ENCODE results near the gene DIP2C.
"Not testable (repeated sequence)": the region's sequence is repeated elsewhere in the genome, so short reads cannot be mapped to it uniquely, and the experiment has no call there.

Gene DIP2C

DNA sequence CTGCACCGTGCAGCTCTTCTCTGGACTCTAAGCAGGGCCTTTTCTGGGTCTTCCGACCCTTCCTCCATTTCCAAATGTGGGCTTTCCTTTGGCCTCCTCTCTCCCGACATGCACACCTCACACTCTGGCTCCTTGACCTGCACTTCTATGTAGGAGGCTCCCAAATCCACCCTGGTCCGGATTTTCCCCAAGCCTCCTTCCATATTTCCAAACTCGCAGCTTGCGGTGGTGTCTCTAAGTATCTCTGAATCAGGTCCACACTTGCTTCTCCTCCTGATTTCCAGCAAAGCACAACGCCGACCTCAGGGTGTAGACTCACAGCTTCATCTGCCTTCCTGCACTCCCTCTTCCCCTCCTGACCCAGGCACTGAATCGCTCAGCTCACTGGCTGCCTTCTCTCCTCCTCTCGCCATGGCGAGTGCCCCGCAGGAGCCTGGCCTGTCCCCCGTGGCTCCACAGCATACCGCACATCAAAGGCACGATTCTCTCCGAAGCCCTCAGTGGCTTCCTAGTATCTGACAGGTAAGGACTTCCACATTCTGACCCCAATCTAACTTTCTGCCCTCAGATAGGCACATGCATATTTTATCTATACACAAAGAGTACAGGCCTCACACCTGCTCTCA, 27.8 kb downstream of the DIP2C start:
- Histone ChIP-seq H3K4me3 (no peak overlapping the region), H3K27me3 (no peaks in the 10 kb centered on the region), H3K27ac (peak overlapping the region in 1 of 2 donors; percentile 60), H3K36me3 (no peaks in the 10 kb centered on the region), H3K9me3 (no peaks in the 10 kb centered on the region), H3K4me1 (peaks cover 0 to 70% (median 27%) of the 10 kb centered on the region in 4 donors)
- TF ChIP-seq, protein P1, sequence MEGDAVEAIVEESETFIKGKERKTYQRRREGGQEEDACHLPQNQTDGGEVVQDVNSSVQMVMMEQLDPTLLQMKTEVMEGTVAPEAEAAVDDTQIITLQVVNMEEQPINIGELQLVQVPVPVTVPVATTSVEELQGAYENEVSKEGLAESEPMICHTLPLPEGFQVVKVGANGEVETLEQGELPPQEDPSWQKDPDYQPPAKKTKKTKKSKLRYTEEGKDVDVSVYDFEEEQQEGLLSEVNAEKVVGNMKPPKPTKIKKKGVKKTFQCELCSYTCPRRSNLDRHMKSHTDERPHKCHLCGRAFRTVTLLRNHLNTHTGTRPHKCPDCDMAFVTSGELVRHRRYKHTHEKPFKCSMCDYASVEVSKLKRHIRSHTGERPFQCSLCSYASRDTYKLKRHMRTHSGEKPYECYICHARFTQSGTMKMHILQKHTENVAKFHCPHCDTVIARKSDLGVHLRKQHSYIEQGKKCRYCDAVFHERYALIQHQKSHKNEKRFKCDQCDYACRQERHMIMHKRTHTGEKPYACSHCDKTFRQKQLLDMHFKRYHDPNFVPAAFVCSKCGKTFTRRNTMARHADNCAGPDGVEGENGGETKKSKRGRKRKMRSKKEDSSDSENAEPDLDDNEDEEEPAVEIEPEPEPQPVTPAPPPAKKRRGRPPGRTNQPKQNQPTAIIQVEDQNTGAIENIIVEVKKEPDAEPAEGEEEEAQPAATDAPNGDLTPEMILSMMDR (IDR thresholded peaks at IDR 0.05) = no peak
- intact Hi-C loops (cut with DNase I; ENCODE audit: low total_unique reads) = no loop called here
- DNase-seq = no peak

DNA sequence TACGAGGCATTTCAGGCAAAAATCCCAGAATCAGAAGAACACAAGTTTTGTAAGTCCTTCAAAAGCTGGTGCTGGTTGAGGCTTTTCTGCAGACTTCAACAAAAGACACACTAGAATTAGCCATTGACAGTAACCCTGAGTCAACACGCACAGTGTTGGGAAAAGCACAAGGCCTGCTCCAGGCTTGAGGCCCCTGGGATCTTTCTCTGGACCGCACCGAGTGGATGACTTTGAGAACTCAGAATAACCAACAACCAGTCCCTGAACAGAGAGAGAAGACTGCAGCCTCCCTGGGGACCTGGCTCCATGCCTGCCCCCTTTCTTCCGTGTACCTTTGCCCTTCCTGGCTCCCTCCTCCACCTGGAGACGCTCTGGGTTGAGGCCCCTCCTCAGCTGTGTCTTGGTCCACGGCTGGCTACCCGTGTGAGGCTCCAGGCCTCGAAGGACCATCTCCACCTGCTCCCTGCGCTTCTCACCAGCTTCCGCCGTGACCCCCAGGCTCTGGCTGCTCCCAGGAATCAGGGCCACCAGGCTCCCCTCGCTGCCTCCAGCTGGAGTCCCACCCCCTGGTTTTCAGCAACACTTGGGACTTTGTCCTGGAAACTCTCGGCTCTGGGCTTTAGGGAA, 28.4 kb downstream of the DIP2C start:
- intact Hi-C loops (cut with DNase I; ENCODE audit: low total_unique reads) = no loop called here
- Histone ChIP-seq H3K4me3 (no peak overlapping the region), H3K4me1 (peaks cover 0 to 64% (median 25%) of the 10 kb centered on the region in 4 donors), H3K36me3 (no peaks in the 10 kb centered on the region), H3K27ac (peak overlapping the region; percentile 53 to 60), H3K9me3 (no peaks in the 10 kb centered on the region), H3K27me3 (no peaks in the 10 kb centered on the region)
- TF ChIP-seq, protein P1 (IDR thresholded peaks at IDR 0.05) = no peak
- DNase-seq = peak in 1 of 2 donors; percentile 71

DNA sequence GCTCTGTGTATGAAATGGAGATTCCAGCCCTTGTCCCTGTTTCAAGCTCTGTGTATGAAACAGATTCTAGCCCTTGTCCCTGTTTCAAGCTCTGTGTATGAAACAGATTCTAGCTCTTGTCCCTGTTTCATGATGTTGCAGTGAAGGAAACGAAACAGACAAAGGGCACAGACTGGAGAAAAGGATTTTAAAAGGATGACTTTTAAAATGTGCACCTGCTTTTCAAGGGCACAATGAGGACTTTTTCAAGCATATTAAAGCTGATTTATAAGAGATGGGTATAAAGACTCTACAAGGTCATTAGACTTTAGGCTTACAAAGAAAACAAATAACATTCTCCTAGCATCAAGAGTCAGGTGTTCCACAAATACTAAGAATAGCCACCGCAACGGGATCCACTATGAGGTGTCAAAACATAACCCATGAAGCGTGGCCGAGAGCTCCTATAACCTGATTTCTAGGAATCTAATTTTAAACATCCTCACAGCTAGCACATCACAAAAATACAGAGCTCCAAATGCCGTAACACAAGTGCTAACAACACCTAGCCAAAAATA, 29.0 kb downstream of the DIP2C start:
- Histone ChIP-seq H3K4me1 (peaks cover 0 to 63% (median 22%) of the 10 kb centered on the region in 4 donors), H3K9me3 (no peaks in the 10 kb centered on the region), H3K27me3 (no peaks in the 10 kb centered on the region), H3K4me3 (no peak overlapping the region), H3K36me3 (no peaks in the 10 kb centered on the region), H3K27ac (peak overlapping the region; percentile 53 to 60)
- no peak for DNase-seq
- TF ChIP-seq, protein P1 (IDR thresholded peaks at IDR 0.05) = no peak
- intact Hi-C loops (cut with DNase I; ENCODE audit: low total_unique reads) = no loop called here

DNA sequence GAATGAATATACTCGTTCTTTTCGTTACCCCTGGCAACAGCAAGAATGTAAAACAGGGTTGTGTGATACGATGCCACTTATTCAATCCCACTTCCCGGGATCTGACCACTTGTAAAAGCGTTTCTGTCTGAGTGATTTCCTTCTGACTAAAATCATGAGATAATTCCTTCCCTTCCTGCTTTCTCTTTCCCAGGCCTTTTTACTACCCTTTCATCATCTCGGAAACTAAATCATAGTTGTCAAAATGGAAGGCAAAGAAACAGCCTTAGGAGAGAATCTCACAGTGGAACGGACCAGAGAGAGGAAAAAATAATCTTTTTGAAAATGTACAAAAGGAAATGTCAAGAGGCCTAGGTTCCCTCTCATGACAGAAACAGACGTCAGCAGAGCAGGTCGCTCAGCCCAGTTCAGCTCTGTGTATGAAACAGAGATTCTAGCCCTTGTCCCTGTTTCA, 29.8 kb downstream of the DIP2C start:
- TF ChIP-seq, protein P1 (IDR thresholded peaks at IDR 0.05) = no peak
- DNase-seq = peak in 1 of 2 donors; percentile 59
- H3K4me1 ChIP-seq = peaks cover 0 to 66% (median 22%) of the 10 kb centered on the region in 4 donors
- no peaks in the 10 kb centered on the region for H3K9me3 ChIP-seq
- intact Hi-C loops (cut with DNase I; ENCODE audit: low total_unique reads) = no loop called here
- H3K27ac ChIP-seq = peak overlapping the region; percentile 53 to 60
- H3K36me3 ChIP-seq = no peaks in the 10 kb centered on the region
- H3K4me3 ChIP-seq = peak overlapping the region; percentile 2 to 11
- H3K27me3 ChIP-seq = no peaks in the 10 kb centered on the region

DNA sequence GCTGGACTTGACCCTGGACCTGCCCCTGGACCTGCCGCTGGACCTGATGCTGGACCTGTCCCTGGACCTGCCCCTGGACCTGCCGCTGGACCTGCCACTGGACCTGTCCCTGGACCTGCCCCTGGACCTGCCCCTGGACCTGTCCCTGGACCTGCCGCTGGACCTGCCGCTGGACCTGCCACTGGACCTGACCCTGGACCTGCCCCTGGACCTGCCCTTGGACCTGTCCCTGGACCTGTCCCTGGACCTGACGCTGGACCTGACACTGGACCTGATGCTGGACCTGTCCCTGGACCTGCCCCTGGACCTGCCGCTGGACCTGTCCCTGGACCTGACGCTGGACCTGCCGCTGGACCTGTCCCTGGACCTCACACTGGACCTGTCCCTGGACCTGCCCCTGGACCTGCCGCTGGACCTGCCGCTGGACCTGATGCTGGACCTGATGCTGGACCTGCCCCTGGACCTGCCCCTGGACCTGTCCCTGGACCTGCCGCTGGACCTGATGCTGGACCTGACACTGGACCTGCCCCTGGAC, 31.6 kb downstream of the DIP2C start:
- H3K4me1 ChIP-seq = peaks cover 0 to 65% (median 24%) of the 10 kb centered on the region in 4 donors
- H3K27me3 ChIP-seq; DNase-seq; H3K27ac ChIP-seq; H3K9me3 ChIP-seq; intact Hi-C loops (cut with DNase I; ENCODE audit: low total_unique reads); H3K36me3 ChIP-seq; H3K4me3 ChIP-seq: not testable (repeated sequence)

DNA sequence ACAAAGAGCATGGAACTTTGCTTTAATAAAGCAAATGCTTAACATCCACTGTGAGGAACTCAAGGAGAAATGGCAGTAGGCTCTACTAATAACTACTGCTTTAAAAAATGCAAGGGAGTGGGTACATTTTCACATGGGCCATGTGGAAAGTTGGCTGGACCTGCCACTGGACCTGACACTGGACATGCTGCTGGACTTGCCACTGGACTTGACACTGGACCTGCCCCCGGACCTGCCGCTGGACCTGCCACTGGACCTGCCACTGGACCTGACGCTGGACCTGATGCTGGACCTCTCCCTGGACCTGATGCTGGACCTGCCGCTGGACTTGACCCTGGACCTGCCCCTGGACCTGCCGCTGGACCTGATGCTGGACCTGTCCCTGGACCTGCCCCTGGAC, 32.6 kb downstream of the DIP2C start:
- TF ChIP-seq, protein P1 (IDR thresholded peaks at IDR 0.05) = no peak
- Histone ChIP-seq H3K27ac (no peak overlapping the region), H3K9me3 (no peaks in the 10 kb centered on the region), H3K4me1 (peaks cover 0 to 57% (median 24%) of the 10 kb centered on the region in 4 donors), H3K36me3 (no peaks in the 10 kb centered on the region), H3K4me3 (no peak overlapping the region), H3K27me3 (no peaks in the 10 kb centered on the region)
- DNase-seq = no peak
- intact Hi-C loops (cut with DNase I; ENCODE audit: low total_unique reads) = no loop called here
